Thyroid gland (tissue), 4 donors: ENCODE results near the gene SH3TC1. TPM values are rescaled to one million over a fixed set of nuclear protein-coding genes. Genes with fewer than 3 reads are reported as not detected.

Experiments used
- DNase-seq, 2 donors: peaks; one replicate each; pipeline ENCODE4 v3.0.0-alpha.2; 2019
- H3K27ac ChIP-seq, 3 donors: fragments of 200-600 bp; sonication (generic); 1 replicate in 2 of 3; 2 replicates in 1 of 3; pipeline ENCODE4 v1.5.1; 2016 to 2019; ENCODE audit warnings: mild to moderate bottlenecking in 1 of 3, moderate library complexity in 1 of 3
- H3K27me3 ChIP-seq: fragments of 200-600 bp; sonication (generic); one replicate; pipeline ENCODE4 v1.5.1; 2019
- H3K36me3 ChIP-seq, 2 donors: fragments of 200-600 bp; sonication (generic); one replicate each; pipeline ENCODE4 v1.5.1; 2016 to 2019
- H3K4me1 ChIP-seq, 2 donors: fragments of 200-600 bp; sonication (generic); one replicate each; pipeline ENCODE4 v1.5.1; 2017 to 2019
- H3K4me3 ChIP-seq, 3 donors: fragments of 200-600 bp; sonication (generic); replicated peaks in 1 of 3; 1 replicate in 2 of 3; 2 replicates in 1 of 3; pipeline ENCODE4 v1.5.1; 2016; ENCODE audit warnings: mild to moderate bottlenecking in 1 of 3
- H3K9me3 ChIP-seq: fragments of 200-600 bp; sonication (generic); one replicate; pipeline ENCODE4 v1.5.1; 2017
- POLR2A ChIP-seq, 2 donors: fragments of 450-650 bp; IDR thresholded peaks; one replicate each; pipeline ENCODE4 v1.6.1; 2017; ENCODE audit warnings: antibody characterized with exemption in 2 of 2, mild to moderate bottlenecking in 2 of 2, moderate library complexity in 1 of 2
- WGBS, 2 donors: methylation state at CpG; one replicate each; pipeline ENCODE4 v1.1.5; 2017; 5-methylcytosine and 5-hydroxymethylcytosine counted together
- intact Hi-C: fragments of 100-400 bp; cut with DNase I; formaldehyde crosslinking; loops from one replicate; pipeline ENCODE4 v1.15.1; 2023
- total RNA-seq, 4 donors: library from RNA; depleted of rRNA; stranded (reverse); fragments of >200 nt; gene quantifications; one replicate each; pipeline ENCODE4 v1.2.3, GENCODE V29; 2016
- TF ChIP-seq, protein P1 (sequence below), 6 experiments: fragments of 200-600 bp in 3 of 6; fragments of 450-650 bp in 3 of 6; sonication (generic) in 3 of 6; IDR thresholded peaks; one replicate each; pipeline ENCODE4 v1.5.1; 2016 to 2019; ENCODE audit warnings: antibody characterized with exemption in 6 of 6, mild to moderate bottlenecking in 2 of 6, inconsistent platforms in 1 of 6, moderate library complexity in 1 of 6

SH3TC1 gene
- total RNA-seq, 4 donors from 2014 or later: 13.5 to 29.5 (median 16.4) TPM

DNA sequence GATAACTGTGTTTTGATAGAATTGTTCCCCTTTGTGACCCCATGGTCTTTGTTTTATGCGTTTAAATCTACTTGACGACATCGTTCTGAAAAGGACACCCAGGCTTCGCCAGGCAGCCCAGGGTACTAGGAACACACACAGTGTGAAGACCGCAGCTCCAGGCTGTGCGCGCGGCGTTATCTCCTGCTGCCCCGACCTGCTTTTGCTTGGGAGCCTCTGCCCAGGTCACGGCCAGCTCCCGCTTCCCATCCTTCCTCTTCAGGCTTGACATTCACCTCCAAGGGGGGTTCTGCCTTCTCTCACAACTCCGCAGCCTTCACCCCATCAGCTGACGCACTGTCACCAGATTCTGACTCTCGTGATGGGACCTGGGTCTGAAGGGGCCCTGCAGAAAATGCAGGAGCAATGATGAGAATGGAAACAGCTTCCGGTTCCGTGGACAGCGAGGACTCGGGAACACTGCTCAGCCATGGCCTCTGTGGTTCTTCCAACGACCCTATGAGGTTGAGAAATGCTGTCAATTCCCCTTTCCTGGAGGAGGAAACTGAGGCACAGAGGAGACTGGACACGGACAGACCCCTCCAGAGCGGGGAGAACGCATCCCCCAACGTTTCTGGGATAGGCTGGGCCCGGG is 69.9 kb downstream of the SH3TC1 start:
- Histone ChIP-seq H3K27me3 (no peaks in the 10 kb centered on the region), H3K27ac (no peak overlapping the region), H3K4me1 (peaks cover 7 to 41% of the 10 kb centered on the region in 2 donors), H3K9me3 (no peaks in the 10 kb centered on the region), H3K36me3 (no peaks in the 10 kb centered on the region), H3K4me3 (no peak overlapping the region)
- 87 to 89% methylated on average over 24 of the region's 25 CpGs for WGBS, 2 donors
- no peak for DNase-seq
- TF ChIP-seq, protein P1, sequence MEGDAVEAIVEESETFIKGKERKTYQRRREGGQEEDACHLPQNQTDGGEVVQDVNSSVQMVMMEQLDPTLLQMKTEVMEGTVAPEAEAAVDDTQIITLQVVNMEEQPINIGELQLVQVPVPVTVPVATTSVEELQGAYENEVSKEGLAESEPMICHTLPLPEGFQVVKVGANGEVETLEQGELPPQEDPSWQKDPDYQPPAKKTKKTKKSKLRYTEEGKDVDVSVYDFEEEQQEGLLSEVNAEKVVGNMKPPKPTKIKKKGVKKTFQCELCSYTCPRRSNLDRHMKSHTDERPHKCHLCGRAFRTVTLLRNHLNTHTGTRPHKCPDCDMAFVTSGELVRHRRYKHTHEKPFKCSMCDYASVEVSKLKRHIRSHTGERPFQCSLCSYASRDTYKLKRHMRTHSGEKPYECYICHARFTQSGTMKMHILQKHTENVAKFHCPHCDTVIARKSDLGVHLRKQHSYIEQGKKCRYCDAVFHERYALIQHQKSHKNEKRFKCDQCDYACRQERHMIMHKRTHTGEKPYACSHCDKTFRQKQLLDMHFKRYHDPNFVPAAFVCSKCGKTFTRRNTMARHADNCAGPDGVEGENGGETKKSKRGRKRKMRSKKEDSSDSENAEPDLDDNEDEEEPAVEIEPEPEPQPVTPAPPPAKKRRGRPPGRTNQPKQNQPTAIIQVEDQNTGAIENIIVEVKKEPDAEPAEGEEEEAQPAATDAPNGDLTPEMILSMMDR (IDR thresholded peaks at IDR 0.05): no peak
- TF ChIP-seq POLR2A (IDR thresholded peaks at IDR 0.05): no peak
- intact Hi-C loops: no loop called here

- DNase-seq: peak; percentile 33 to 38
- H3K4me1 ChIP-seq: peaks cover 7 to 41% of the 10 kb centered on the region in 2 donors
- intact Hi-C loops: no loop called here
These were observed 70.7 kb downstream of the SH3TC1 start, which contains the start of gene HTRA3 for GRCh38 chr4:8269535-8270417. Gene HTRA3, plus strand, starts transcription at chr4:8269754. Its CDS starts 215 bp downstream, at chr4:8269969.

GRCh38 chr4:8270418-8270771 is 71.3 kb downstream of the SH3TC1 start:
- Histone ChIP-seq H3K36me3 (no peaks in the 10 kb centered on the region), H3K27ac (no peak overlapping the region), H3K27me3 (no peaks in the 10 kb centered on the region), H3K9me3 (no peaks in the 10 kb centered on the region), H3K4me3 (peak overlapping the region in 1 of 3 donors; percentile 44), H3K4me1 (peaks cover 7 to 46% of the 10 kb centered on the region in 2 donors)
- no peak for DNase-seq
- intact Hi-C loops: no loop called here
- TF ChIP-seq, protein P1 (IDR thresholded peaks at IDR 0.05): no peak
- no peak for TF ChIP-seq POLR2A (IDR thresholded peaks at IDR 0.05)
- WGBS, 2 donors: 54 to 75% methylated on average over 8 to 11 of the region's 11 CpGs

More at GRCh38 chr4:8269535-8270417, 70.7 kb downstream of the SH3TC1 start, which contains the start of gene HTRA3:
- Histone ChIP-seq H3K9me3 (no peaks in the 10 kb centered on the region), H3K36me3 (no peaks in the 10 kb centered on the region), H3K27me3 (no peaks in the 10 kb centered on the region), H3K27ac (no peak within 1 kb of the TSS), H3K4me3 (peak within 1 kb of the TSS in 1 of 3 donors; percentile 44)
- 1% methylated on average over 12 of the region's 111 CpGs; no CpG with 5 or more reads in 1 of the 2 donors for WGBS, 2 donors
- TF ChIP-seq, protein P1 (IDR thresholded peaks at IDR 0.05): no peak
- TF ChIP-seq POLR2A (IDR thresholded peaks at IDR 0.05): peak in 1 of 2 donors; percentile 79

DNA sequence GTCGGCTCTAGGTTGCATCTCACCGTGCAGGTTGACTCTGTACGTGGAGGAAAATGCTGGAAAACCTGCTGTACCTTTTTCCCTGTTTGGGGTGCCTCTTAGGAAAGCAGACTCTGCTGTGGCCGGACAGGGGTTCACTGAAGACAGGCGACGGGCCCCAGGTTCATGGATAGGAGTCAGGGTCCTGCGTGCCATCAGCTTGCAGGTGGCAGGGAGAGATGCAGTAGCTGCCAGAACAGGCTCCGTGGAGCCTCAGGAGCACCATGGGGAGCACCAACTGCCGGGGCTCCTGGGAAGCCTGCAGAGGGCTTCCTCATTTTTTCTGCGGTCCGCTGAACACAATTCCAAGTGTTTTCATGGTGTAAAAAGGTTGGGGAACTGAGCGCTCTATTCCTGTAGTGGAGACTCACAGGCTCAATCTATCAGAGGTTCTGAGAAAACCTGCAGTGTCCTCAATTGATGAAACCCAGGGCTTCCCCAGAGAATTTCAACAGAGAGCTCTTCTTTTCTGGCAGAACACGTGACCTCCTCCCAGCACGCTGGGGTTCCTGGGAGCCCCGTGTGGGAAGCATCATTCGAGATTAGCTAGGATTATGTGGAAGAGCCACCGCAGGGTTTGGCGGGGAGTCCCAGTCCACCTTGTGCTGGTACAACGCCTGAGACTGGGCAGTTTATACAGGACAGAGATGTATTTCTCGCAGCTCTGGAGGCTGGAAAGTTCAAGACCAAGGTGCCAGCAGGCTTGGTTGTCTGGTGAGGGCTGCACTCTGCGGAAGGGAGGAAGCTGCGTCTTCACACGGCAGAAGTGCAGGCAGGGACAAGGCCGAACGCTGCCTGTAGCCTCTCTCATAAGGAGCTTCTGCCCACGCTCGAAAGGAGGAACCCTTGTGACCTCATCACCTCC is 72.1 kb downstream of the SH3TC1 start:
- no peak for DNase-seq
- intact Hi-C loops: no loop called here
- 89% methylated on average over 26 to 27 of the region's 27 CpGs for WGBS, 2 donors
- Histone ChIP-seq H3K27ac (no peak overlapping the region), H3K9me3 (no peaks in the 10 kb centered on the region), H3K4me3 (no peak overlapping the region), H3K27me3 (no peaks in the 10 kb centered on the region), H3K36me3 (no peaks in the 10 kb centered on the region), H3K4me1 (peaks cover 12 to 51% of the 10 kb centered on the region in 2 donors)
- no peak for TF ChIP-seq POLR2A (IDR thresholded peaks at IDR 0.05)
- TF ChIP-seq, protein P1 (IDR thresholded peaks at IDR 0.05): no peak
